Kidney (tissue), 14 donors: ENCODE data around the gene ARFGEF3. TPM values are rescaled to one million over a fixed set of nuclear protein-coding genes. Genes with fewer than 3 reads are reported as not detected.

Experiments
- DNase-seq, 5 donors: peaks; one replicate each; pipeline ENCODE4 v3.0.0-alpha.2; 2013 to 2020
- FAIRE-seq: peaks from 2 replicates; lab custom pipeline; 2012; peaks lifted over from hg19 to GRCh38; lab: Jason Lieb, UNC
- H3K27ac ChIP-seq, 2 donors: one replicate each; pipeline ENCODE4 v1.7.0; 2013; ENCODE audit warnings: low read depth in 2 of 2, low read length in 2 of 2, inconsistent platforms in 1 of 2
- H3K27me3 ChIP-seq: one replicate; pipeline ENCODE4 v1.7.1; 2013; ENCODE audit warnings: low read length, inconsistent platforms; ENCODE audit not compliant: control insufficient read depth, insufficient read depth
- H3K36me3 ChIP-seq, 3 donors: one replicate each; pipeline versions ENCODE4 v1.7.0 to v1.7.1; 2013; ENCODE audit warnings: low read length in 3 of 3, control low read depth in 1 of 3, inconsistent platforms in 1 of 3; ENCODE audit not compliant: insufficient read depth in 3 of 3, control insufficient read depth in 2 of 3
- H3K4me1 ChIP-seq, 3 donors: one replicate each; pipeline versions ENCODE4 v1.7.0 to v1.7.1; 2013; ENCODE audit warnings: low read length in 3 of 3, inconsistent platforms in 1 of 3, low read depth in 1 of 3; ENCODE audit not compliant: control insufficient read depth in 2 of 3, insufficient read depth in 2 of 3
- H3K4me3 ChIP-seq, 3 donors: one replicate each; pipeline versions ENCODE4 v1.7.0 to v1.8.1; 2013; ENCODE audit warnings: low read length in 3 of 3, control low read depth in 1 of 3, inconsistent platforms in 1 of 3
- H3K9ac ChIP-seq, 3 donors: one replicate each; pipeline versions ENCODE4 v1.7.0 to v1.7.1; 2013; ENCODE audit warnings: low read length in 3 of 3, control low read depth in 1 of 3, inconsistent platforms in 1 of 3
- H3K9me3 ChIP-seq, 3 donors: one replicate each; pipeline versions ENCODE4 v1.7.0 to v1.7.1; 2013; ENCODE audit warnings: low read length in 3 of 3, control low read depth in 1 of 3, inconsistent platforms in 1 of 3; ENCODE audit not compliant: control insufficient read depth in 2 of 3, insufficient read depth in 1 of 3
- intact Hi-C: fragments of 100-400 bp; cut with DNase I; formaldehyde crosslinking; loops from one replicate; pipeline ENCODE4 v1.11.1; 2022
- polyA plus RNA-seq: library from polyadenylated mRNA; stranded (reverse); fragments of 350-450 nt; fragmentation: Illumina TruSeq; extraction: RNeasy Lipid Tissue Mini Kit (QIAGEN cat#74804); gene quantifications from one replicate; pipeline ENCODE4 v1.2.3, GENCODE V29; 2014; ENCODE audit warnings: low read depth, low replicate concordance; ENCODE audit not compliant: insufficient read depth
- total RNA-seq: library from RNA; stranded (reverse); fragmentation: NEBNext Ultra II Directional; extraction: Animal tissue kit (Norgen Biotek cat#: 25700); gene quantifications from one replicate; pipeline ENCODE4 v1.2.1, GENCODE V29; 2021
- TF ChIP-seq, protein P1 (sequence below): IDR thresholded peaks from 3 replicates; pipeline ENCODE4 v1.5.1; 2012; ENCODE audit warnings: mild to moderate bottlenecking, moderate library complexity, borderline replicate concordance; ENCODE audit not compliant: insufficient read depth; ENCODE audit errors: extremely low read depth
- donor health status: control.
- donor health status: control.
- donor health status: control.
- donor health status: control.
- donor health status: control.
- donor health status: DM: yes; HTN: yes; CAD: no.
- donor health status: Normal renal cell carcinoma (clear cell type).

ARFGEF3 gene
- total and polyA plus RNA-seq, 2 donors from 2014 or later, result 1.2 to 7.8 TPM

- no peak overlapping the region for H3K27ac ChIP-seq
- no peaks in the 10 kb centered on the region for H3K9me3 ChIP-seq
- H3K36me3 ChIP-seq, result no peaks in the 10 kb centered on the region
- H3K9ac ChIP-seq, result no peak overlapping the region
- DNase-seq, result no peak
- intact Hi-C loops, result no loop called here
- no peaks in the 10 kb centered on the region for H3K27me3 ChIP-seq
- no peaks in the 10 kb centered on the region for H3K4me1 ChIP-seq
- H3K4me3 ChIP-seq, result no peak overlapping the region
- FAIRE-seq, result no peak
- TF ChIP-seq, protein P1, sequence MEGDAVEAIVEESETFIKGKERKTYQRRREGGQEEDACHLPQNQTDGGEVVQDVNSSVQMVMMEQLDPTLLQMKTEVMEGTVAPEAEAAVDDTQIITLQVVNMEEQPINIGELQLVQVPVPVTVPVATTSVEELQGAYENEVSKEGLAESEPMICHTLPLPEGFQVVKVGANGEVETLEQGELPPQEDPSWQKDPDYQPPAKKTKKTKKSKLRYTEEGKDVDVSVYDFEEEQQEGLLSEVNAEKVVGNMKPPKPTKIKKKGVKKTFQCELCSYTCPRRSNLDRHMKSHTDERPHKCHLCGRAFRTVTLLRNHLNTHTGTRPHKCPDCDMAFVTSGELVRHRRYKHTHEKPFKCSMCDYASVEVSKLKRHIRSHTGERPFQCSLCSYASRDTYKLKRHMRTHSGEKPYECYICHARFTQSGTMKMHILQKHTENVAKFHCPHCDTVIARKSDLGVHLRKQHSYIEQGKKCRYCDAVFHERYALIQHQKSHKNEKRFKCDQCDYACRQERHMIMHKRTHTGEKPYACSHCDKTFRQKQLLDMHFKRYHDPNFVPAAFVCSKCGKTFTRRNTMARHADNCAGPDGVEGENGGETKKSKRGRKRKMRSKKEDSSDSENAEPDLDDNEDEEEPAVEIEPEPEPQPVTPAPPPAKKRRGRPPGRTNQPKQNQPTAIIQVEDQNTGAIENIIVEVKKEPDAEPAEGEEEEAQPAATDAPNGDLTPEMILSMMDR, result no peak
These were observed 15.2 kb upstream of the ARFGEF3 start for GRCh38 chr6:138146544-138146943.

DNA sequence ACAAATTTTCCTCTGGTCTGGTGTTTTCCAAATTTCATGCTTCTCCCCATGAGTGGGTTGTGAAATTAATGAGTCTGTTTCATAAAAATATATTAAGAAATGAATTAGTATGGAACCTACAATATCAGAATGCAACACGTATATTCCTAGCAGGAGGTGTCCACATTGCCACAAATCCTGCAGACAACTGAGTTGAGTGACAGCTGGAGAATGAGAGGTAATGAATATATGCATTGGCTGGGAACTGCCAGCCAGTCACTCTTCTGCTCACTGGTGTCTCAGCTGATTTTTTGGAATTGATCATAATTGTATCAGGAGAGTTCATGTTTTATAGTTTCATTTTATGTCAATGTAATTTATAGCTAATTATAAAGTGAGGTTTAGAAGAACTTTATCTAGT is 6.3 kb upstream of the ARFGEF3 start:
- Histone ChIP-seq H3K4me3 (no peak overlapping the region), H3K36me3 (no peaks in the 10 kb centered on the region), H3K9me3 (peaks cover 0 to 8% (median 5%) of the 10 kb centered on the region in 3 donors), H3K4me1 (no peaks in the 10 kb centered on the region), H3K27ac (no peak overlapping the region), H3K27me3 (peaks cover 7% of the 10 kb centered on the region), H3K9ac (no peak overlapping the region)
- FAIRE-seq, result no peak
- TF ChIP-seq, protein P1, result no peak
- no peak for DNase-seq
- intact Hi-C loops, result no loop called here

DNA sequence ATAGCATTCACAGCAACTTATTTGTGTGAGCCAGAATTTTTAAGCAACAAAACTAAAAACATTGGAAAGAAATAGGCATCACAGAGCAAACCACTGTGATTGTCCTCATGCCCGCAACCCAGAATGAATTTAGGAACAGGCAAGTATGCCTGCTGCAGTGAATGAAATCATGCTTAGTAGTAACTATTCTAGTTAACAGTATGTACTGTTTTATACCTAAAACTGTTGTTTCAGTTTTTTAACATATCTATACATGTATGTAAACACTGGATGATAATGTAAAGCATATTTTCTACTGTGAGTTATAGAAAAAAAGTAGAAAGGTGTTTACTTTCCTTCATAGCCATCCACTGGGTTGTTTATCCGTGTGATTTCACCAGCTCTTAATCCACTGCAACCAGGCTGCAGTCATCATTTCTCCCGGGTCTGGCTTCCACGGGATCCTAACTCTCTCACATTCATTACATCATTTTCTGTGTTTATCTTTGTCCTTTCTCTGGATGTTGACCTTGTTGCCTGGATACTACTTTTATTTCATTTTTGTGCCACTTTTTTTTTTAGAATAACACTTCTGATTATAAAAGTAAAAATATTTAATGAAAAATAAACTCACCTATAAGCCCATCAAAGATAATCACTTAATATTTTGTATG is 3.6 kb upstream of the ARFGEF3 start:
- FAIRE-seq (no peak), DNase-seq (no peak)
- peaks cover 0 to 7% (median 0%) of the 10 kb centered on the region in 3 donors for H3K4me1 ChIP-seq
- intact Hi-C loops, result no loop called here
- no peaks in the 10 kb centered on the region for H3K36me3 ChIP-seq
- no peak overlapping the region for H3K4me3 ChIP-seq
- peaks cover 0 to 6% (median 5%) of the 10 kb centered on the region in 3 donors for H3K9me3 ChIP-seq
- H3K9ac ChIP-seq, result no peak overlapping the region
- peaks cover 15% of the 10 kb centered on the region for H3K27me3 ChIP-seq
- H3K27ac ChIP-seq, result no peak overlapping the region
- TF ChIP-seq, protein P1, result no peak
